Measurements from ENCODE around the gene DCLK3.

The DCLK3 gene

GRCh38 chr3:36696799-36697198 lies 67.6 kb downstream of the DCLK3 start:
- no peaks in the 10 kb centered on the region for H3K36me3 ChIP-seq (replicated peaks; ENCODE audit: insufficient read depth, low read length)
- H2AFZ ChIP-seq (ENCODE audit: low read length) = no peak overlapping the region
- no peak overlapping the region for H3K4me2 ChIP-seq (ENCODE audit: low read depth, low read length)
- H3K27me3 ChIP-seq (replicated peaks; ENCODE audit: insufficient read depth, low read length) = no peaks in the 10 kb centered on the region
- no peaks in the 10 kb centered on the region for H3F3A ChIP-seq (ENCODE audit: insufficient read depth, low read length)
- H3K9ac ChIP-seq (ENCODE audit: low read length) = no peak overlapping the region
- no peak for TF ChIP-seq EZH2 (optimal IDR thresholded peaks at IDR 0.05; ENCODE audit: low read depth, low read length)
- TF ChIP-seq EZH2phosphoT487 (IDR thresholded peaks at IDR 0.05; ENCODE audit: low read length) = no peak
- TF ChIP-seq, protein P1, sequence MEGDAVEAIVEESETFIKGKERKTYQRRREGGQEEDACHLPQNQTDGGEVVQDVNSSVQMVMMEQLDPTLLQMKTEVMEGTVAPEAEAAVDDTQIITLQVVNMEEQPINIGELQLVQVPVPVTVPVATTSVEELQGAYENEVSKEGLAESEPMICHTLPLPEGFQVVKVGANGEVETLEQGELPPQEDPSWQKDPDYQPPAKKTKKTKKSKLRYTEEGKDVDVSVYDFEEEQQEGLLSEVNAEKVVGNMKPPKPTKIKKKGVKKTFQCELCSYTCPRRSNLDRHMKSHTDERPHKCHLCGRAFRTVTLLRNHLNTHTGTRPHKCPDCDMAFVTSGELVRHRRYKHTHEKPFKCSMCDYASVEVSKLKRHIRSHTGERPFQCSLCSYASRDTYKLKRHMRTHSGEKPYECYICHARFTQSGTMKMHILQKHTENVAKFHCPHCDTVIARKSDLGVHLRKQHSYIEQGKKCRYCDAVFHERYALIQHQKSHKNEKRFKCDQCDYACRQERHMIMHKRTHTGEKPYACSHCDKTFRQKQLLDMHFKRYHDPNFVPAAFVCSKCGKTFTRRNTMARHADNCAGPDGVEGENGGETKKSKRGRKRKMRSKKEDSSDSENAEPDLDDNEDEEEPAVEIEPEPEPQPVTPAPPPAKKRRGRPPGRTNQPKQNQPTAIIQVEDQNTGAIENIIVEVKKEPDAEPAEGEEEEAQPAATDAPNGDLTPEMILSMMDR (IDR thresholded peaks at IDR 0.05; ENCODE audit: low read length) = no peak
- H4K20me1 ChIP-seq (ENCODE audit: insufficient read depth, low read length) = no peaks in the 10 kb centered on the region
- no peaks in the 10 kb centered on the region for H3K9me2 ChIP-seq (replicated peaks; ENCODE audit: insufficient read depth, low read length)
- H3K9me3 ChIP-seq (replicated peaks; ENCODE audit: insufficient read depth, low read length) = no peaks in the 10 kb centered on the region
- no peak overlapping the region for H3K4me3 ChIP-seq (ENCODE audit: low read length)
- no peaks in the 10 kb centered on the region for H3K4me1 ChIP-seq (ENCODE audit: low read length)
- no peak for DNase-seq
- H3K79me2 ChIP-seq (ENCODE audit: low read length) = no peaks in the 10 kb centered on the region
- H3K27ac ChIP-seq (ENCODE audit: low read length) = no peak overlapping the region

DNA sequence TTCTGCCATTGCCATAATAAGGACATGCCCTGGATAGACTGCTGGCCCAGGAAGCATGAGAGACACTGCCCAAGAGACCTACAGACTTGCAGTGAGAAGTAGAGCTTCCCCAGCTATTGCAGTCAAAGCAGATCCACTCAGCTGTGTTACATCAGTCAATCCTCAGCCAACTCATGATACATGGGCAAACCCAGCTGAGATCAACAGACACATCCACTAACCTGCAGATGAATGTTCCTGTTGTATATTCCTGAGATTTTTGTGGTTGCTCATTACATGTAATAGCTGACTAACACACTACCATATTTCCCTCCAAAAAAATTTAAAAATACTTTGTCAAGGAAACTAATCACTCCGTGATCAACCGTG lies 68.6 kb downstream of the DCLK3 start:
- Histone ChIP-seq H3K27me3 (replicated peaks; ENCODE audit: insufficient read depth, low read length) (no peaks in the 10 kb centered on the region), H3K4me3 (ENCODE audit: low read length) (no peak overlapping the region), H3K9me2 (replicated peaks; ENCODE audit: insufficient read depth, low read length) (no peaks in the 10 kb centered on the region), H4K20me1 (ENCODE audit: insufficient read depth, low read length) (no peaks in the 10 kb centered on the region), H3K27ac (ENCODE audit: low read length) (no peak overlapping the region), H3K36me3 (replicated peaks; ENCODE audit: insufficient read depth, low read length) (no peaks in the 10 kb centered on the region), H3K9ac (ENCODE audit: low read length) (no peak overlapping the region), H3K4me2 (ENCODE audit: low read depth, low read length) (no peak overlapping the region), H3K4me1 (ENCODE audit: low read length) (no peaks in the 10 kb centered on the region), H3K79me2 (ENCODE audit: low read length) (no peaks in the 10 kb centered on the region), H2AFZ (ENCODE audit: low read length) (no peak overlapping the region), H3K9me3 (replicated peaks; ENCODE audit: insufficient read depth, low read length) (no peaks in the 10 kb centered on the region), H3F3A (ENCODE audit: insufficient read depth, low read length) (no peaks in the 10 kb centered on the region)
- no peak for DNase-seq
- TF ChIP-seq EZH2phosphoT487 (IDR thresholded peaks at IDR 0.05; ENCODE audit: low read length) (no peak), EZH2 (optimal IDR thresholded peaks at IDR 0.05; ENCODE audit: low read depth, low read length) (no peak)
- TF ChIP-seq, protein P1 (IDR thresholded peaks at IDR 0.05; ENCODE audit: low read length) = no peak

GRCh38 chr3:36695113-36695768 lies 69.1 kb downstream of the DCLK3 start:
- no peaks in the 10 kb centered on the region for H3K79me2 ChIP-seq (ENCODE audit: low read length)
- no peaks in the 10 kb centered on the region for H3F3A ChIP-seq (ENCODE audit: insufficient read depth, low read length)
- no peak overlapping the region for H3K4me3 ChIP-seq (ENCODE audit: low read length)
- H2AFZ ChIP-seq (ENCODE audit: low read length) = no peak overlapping the region
- H3K9me2 ChIP-seq (replicated peaks; ENCODE audit: insufficient read depth, low read length) = no peaks in the 10 kb centered on the region
- no peak overlapping the region for H3K9ac ChIP-seq (ENCODE audit: low read length)
- no peaks in the 10 kb centered on the region for H4K20me1 ChIP-seq (ENCODE audit: insufficient read depth, low read length)
- DNase-seq = no peak
- no peaks in the 10 kb centered on the region for H3K4me1 ChIP-seq (ENCODE audit: low read length)
- no peaks in the 10 kb centered on the region for H3K27me3 ChIP-seq (replicated peaks; ENCODE audit: insufficient read depth, low read length)
- H3K4me2 ChIP-seq (ENCODE audit: low read depth, low read length) = no peak overlapping the region
- no peak overlapping the region for H3K27ac ChIP-seq (ENCODE audit: low read length)
- H3K9me3 ChIP-seq (replicated peaks; ENCODE audit: insufficient read depth, low read length) = no peaks in the 10 kb centered on the region
- no peaks in the 10 kb centered on the region for H3K36me3 ChIP-seq (replicated peaks; ENCODE audit: insufficient read depth, low read length)
- no peak for TF ChIP-seq EZH2phosphoT487 (IDR thresholded peaks at IDR 0.05; ENCODE audit: low read length)
- TF ChIP-seq EZH2 (optimal IDR thresholded peaks at IDR 0.05; ENCODE audit: low read depth, low read length) = no peak
- TF ChIP-seq, protein P1 (IDR thresholded peaks at IDR 0.05; ENCODE audit: low read length) = no peak

Measured in MM.1S (cell line).